GM12864 (cell line): ENCODE measurements around the gene RSPO4.

Experiments
- DNase-seq: peaks from one replicate; pipeline ENCODE4 v3.0.0-alpha.2; 2011; ENCODE audit warnings: low read depth
- H3K4me3 ChIP-seq: 2 replicates; pipeline ENCODE4 v1.5.1; 2011; ENCODE audit warnings: mild to moderate bottlenecking, low read depth, low read length, control low read depth
- CTCF ChIP-seq: IDR thresholded peaks from 2 replicates; pipeline ENCODE4 v1.5.1; 2011; ENCODE audit warnings: low read depth, mild to moderate bottlenecking, moderate library complexity, low read length, control low read depth, inconsistent platforms; ENCODE audit errors: missing control alignments

The RSPO4 gene

DNA sequence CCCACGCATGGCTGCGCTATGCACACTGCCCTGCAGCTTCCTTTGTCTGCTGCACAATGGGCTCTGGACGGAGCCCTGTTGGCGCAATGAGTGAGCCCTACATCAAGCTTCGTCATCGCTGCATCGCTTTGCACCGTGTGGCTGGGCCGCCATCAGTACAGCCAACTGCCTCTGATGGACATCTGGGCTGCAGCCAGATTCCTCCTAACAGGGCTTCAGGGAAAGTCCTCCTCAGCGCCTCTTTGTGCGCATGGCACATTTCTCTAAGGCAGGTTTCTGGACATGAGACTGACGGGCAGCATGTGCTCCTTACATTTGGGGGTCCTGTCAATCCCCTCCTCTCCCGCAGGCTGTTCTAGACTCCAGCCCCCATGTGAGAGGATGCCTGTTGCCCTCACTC lies 56.3 kb downstream of the RSPO4 start:
- DNase-seq, result no peak
- no peak overlapping the region for H3K4me3 ChIP-seq
- TF ChIP-seq CTCF, result no peak

DNA sequence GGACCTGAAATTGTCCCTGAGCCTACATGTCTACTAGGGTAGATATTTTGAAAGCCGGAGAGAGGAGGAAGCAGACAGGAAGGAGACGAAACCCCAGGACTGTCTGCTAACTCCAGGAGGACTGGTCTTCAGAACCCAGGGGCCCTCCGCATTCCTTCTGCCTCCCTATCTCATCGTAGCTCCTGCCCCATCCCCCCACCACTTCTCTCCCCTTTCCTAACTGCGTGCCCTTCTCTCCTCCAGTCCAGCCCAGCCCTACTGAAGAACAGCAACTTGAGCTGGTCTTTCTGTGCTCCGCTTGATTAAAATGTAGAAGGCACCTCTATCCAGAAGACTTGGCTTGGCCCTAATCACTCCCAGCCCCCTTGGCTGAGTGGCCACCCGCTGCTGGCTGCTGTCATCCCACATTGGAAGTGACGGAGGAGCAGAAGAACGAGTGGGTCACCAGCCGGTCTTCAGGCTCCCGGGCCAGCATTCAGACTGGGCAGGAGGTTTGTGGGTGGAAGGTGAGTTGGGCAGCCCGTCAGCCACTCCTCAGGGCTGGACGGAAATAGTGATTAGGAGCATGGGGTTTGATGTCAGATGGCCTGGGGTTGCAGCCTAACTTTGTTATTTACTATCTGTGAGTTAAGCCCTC lies 57.2 kb downstream of the RSPO4 start:
- TF ChIP-seq CTCF, result no peak
- H3K4me3 ChIP-seq, result no peak overlapping the region
- DNase-seq, result no peak

DNA sequence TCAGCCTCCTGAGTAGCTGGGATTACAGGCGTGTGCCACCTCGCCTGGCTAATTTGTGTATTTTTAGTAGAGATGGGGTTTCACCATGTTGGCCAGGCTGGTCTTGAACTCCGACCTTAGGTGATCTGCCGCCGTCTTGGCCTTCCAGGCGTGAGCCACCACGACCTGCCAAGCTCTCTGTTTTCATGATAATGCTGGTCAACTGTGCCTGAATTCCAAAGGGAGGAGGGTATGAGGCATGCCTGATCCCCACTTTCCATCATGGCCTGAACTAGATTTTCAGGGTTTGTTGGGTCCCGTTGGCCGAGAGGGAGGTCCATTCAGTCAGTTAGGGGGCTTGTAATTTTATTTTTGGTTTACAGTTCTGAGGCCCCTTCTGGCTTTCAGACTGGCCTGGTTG lies 58.0 kb downstream of the RSPO4 start:
- TF ChIP-seq CTCF, result no peak
- H3K4me3 ChIP-seq, result no peak overlapping the region
- no peak for DNase-seq

DNA sequence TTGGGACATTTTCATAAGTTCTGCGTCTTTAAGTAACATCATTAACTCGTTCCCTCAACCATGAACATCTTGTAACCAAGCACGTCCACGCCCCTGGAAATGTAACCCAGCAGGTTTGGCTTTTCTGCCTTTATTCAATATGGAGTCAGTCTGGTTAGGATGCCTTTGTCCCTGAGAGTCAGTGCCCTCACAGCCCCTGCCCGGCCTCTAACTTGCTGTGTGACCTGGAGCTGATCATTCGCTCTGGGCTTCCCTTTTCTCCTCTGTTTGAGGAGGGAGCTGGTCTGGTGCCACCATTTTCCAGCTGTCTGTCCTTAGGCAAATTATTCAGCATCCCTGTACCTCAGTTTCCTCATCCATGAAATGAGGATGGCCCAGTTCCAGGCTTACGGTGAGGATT lies 59.5 kb downstream of the RSPO4 start:
- no peak overlapping the region for H3K4me3 ChIP-seq
- TF ChIP-seq CTCF, result no peak
- DNase-seq, result no peak

GRCh38 chr20:940926-941325 lies 61.2 kb downstream of the RSPO4 start:
- TF ChIP-seq CTCF, result no peak
- H3K4me3 ChIP-seq, result no peak overlapping the region
- no peak for DNase-seq

DNA sequence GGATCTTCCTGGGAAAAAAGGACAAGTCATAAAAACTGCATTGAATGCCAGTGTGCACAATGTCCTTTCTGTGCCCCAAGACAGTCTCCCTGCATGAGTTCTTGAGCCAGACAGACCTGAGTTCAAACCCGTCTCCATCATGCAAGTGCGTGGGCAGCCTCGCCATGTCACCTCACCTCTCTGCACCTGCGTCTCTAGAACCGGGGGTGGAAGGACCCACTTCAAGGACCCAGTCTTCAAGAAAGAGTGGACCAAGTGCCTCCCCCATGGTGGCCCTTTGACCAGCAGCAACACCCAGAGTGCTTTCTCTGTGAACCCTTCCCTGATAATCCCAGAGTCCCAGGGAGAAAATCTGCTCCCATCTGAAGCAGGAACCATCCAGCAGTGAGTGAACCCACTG lies 62.5 kb downstream of the RSPO4 start:
- no peak for TF ChIP-seq CTCF
- H3K4me3 ChIP-seq, result no peak overlapping the region
- no peak for DNase-seq

GRCh38 chr20:934186-934840 lies 67.8 kb downstream of the RSPO4 start:
- TF ChIP-seq CTCF, result no peak
- no peak overlapping the region for H3K4me3 ChIP-seq
- DNase-seq, result no peak
